H1 (cell line): ENCODE data around the gene KRT72. TPM values are rescaled to one million over a fixed set of nuclear protein-coding genes. Genes with fewer than 3 reads are reported as not detected.

Experiments used
- CTCF ChIA-PET: fragments of 300-600 bp; sonication (Branson Sonifier 250); formaldehyde crosslinking; loops from one replicate; lab custom pipeline; 2021; ENCODE audit not compliant: partially characterized antibody; lab: Charles Lee
- POLR2A ChIA-PET: fragments of 300-600 bp; sonication (Branson Sonifier 250); formaldehyde crosslinking; loops from one replicate; lab custom pipeline; 2021; ENCODE audit warnings: inconsistent platforms; ENCODE audit not compliant: partially characterized antibody; lab: Charles Lee
- DNase-seq, 2 experiments: peaks; one replicate each; pipeline versions ENCODE4 v3.0.0 to v3.0.0-alpha.2; 2010 to 2022; ENCODE audit warnings: low spot score in 2 of 2, low read depth in 1 of 2, mixed read lengths in 1 of 2
- FAIRE-seq: peaks from 2 replicates; lab custom pipeline; 2011; peaks lifted over from hg19 to GRCh38; lab: Jason Lieb, UNC
- H2AFZ ChIP-seq: 2 replicates; pipeline ENCODE4 v1.8.1; 2012; ENCODE audit warnings: low read length, inconsistent platforms
- H2AK5ac ChIP-seq: 2 replicates; pipeline ENCODE4 v1.6.1; 2013; ENCODE audit warnings: low read depth, low read length
- H2BK120ac ChIP-seq: replicated peaks from 2 replicates; pipeline ENCODE3; 2013; ENCODE audit warnings: low read depth, low read length, inconsistent platforms
- H2BK12ac ChIP-seq: 2 replicates; pipeline ENCODE4 v1.6.1; 2013; ENCODE audit warnings: low read depth, low read length
- H2BK15ac ChIP-seq: 2 replicates; pipeline ENCODE4 v1.6.1; 2013; ENCODE audit warnings: low read length
- H2BK20ac ChIP-seq: 2 replicates; pipeline ENCODE4 v1.6.1; 2013; ENCODE audit warnings: low read length
- H2BK5ac ChIP-seq: 2 replicates; pipeline ENCODE4 v1.6.1; 2013; ENCODE audit warnings: low read depth, low read length
- H3K14ac ChIP-seq: 2 replicates; pipeline ENCODE4 v1.6.1; 2013; ENCODE audit warnings: inconsistent platforms; ENCODE audit not compliant: insufficient read length
- H3K18ac ChIP-seq: 2 replicates; pipeline ENCODE4 v1.6.1; 2013; ENCODE audit warnings: low read length; ENCODE audit errors: extremely low read depth
- H3K23ac ChIP-seq: 2 replicates; pipeline ENCODE4 v1.6.1; 2013; ENCODE audit warnings: inconsistent platforms; ENCODE audit not compliant: insufficient read length
- H3K23me2 ChIP-seq: 2 replicates; pipeline ENCODE4 v1.6.1; 2013; ENCODE audit warnings: low read depth, low read length
- H3K27ac ChIP-seq: 2 replicates; pipeline ENCODE4 v1.6.1; 2011; ENCODE audit warnings: low read depth, low read length, inconsistent platforms
- H3K27me3 ChIP-seq, 4 experiments: replicated peaks in 1 of 4; 1 replicate in 1 of 4; 2 replicates in 3 of 4; pipeline versions ENCODE4 v1.6.1 to v1.8.1; 2011 to 2013; ENCODE audit warnings: low read length in 3 of 4, mild to moderate bottlenecking in 3 of 4, inconsistent platforms in 2 of 4, mixed read lengths in 2 of 4, moderate library complexity in 1 of 4; ENCODE audit not compliant: control insufficient read depth in 3 of 4, insufficient read depth in 3 of 4; ENCODE audit errors: extremely low read depth in 1 of 4
- H3K36me3 ChIP-seq, 4 experiments: 2 replicates each; pipeline versions ENCODE4 v1.6.1 to v1.8.1; 2011 to 2013; ENCODE audit warnings: mild to moderate bottlenecking in 4 of 4, low read length in 3 of 4, moderate library complexity in 2 of 4, control low read depth in 1 of 4, inconsistent platforms in 1 of 4; ENCODE audit not compliant: insufficient read depth in 4 of 4, control insufficient read depth in 2 of 4
- H3K4ac ChIP-seq: replicated peaks from 2 replicates; pipeline ENCODE3; 2013; ENCODE audit warnings: low read length, low read depth, mixed read lengths, inconsistent platforms; ENCODE audit not compliant: insufficient read length
- H3K4me1 ChIP-seq, 4 experiments: replicated peaks in 1 of 4; 1 replicate in 1 of 4; 2 replicates in 3 of 4; pipeline versions ENCODE4 v1.6.1 to v1.8.1; 2011 to 2013; ENCODE audit warnings: low read length in 3 of 4, inconsistent platforms in 2 of 4, mixed read lengths in 1 of 4; ENCODE audit not compliant: insufficient read depth in 4 of 4, control insufficient read depth in 3 of 4
- H3K4me2 ChIP-seq, 2 experiments: 2 replicates each; pipeline versions ENCODE4 v1.6.1 to v1.8.1; 2011 to 2013; ENCODE audit warnings: low read depth in 2 of 2, low read length in 2 of 2, control low read depth in 1 of 2, inconsistent platforms in 1 of 2, mild to moderate bottlenecking in 1 of 2; ENCODE audit not compliant: insufficient read depth in 1 of 2
- H3K4me3 ChIP-seq, 4 experiments: fragments of 200-600, 300-600 bp in 1 of 4; sonication (generic), shearing (Covaris generic), sonication (Bioruptor Twin) in 1 of 4; 2 replicates each; pipeline versions ENCODE4 v1.5.1 to v1.8.1; 2011 to 2016; ENCODE audit warnings: low read length in 4 of 4, low read depth in 3 of 4, control low read depth in 2 of 4, inconsistent platforms in 2 of 4, mild to moderate bottlenecking in 2 of 4, mixed read lengths in 1 of 4, moderate library complexity in 1 of 4; ENCODE audit not compliant: insufficient read depth in 2 of 4; ENCODE audit errors: extremely low read depth in 1 of 4
- H3K56ac ChIP-seq: replicated peaks from 2 replicates; pipeline ENCODE3; 2013; ENCODE audit warnings: low read depth, mild to moderate bottlenecking, mixed read lengths, low read length, inconsistent platforms; ENCODE audit not compliant: insufficient read length
- H3K79me1 ChIP-seq: 2 replicates; pipeline ENCODE4 v1.6.1; 2013; ENCODE audit warnings: low read depth, low read length, control low read depth
- H3K79me2 ChIP-seq, 2 experiments: 2 replicates each; pipeline versions ENCODE4 v1.6.1 to v1.8.1; 2012 to 2013; ENCODE audit warnings: low read length in 2 of 2, mild to moderate bottlenecking in 2 of 2, inconsistent platforms in 1 of 2; ENCODE audit not compliant: insufficient read depth in 2 of 2, control insufficient read depth in 1 of 2
- H3K9ac ChIP-seq, 4 experiments: replicated peaks in 1 of 4; 1 replicate in 1 of 4; 2 replicates in 3 of 4; pipeline versions ENCODE4 v1.6.1 to v1.8.1; 2011 to 2013; ENCODE audit warnings: low read depth in 3 of 4, low read length in 3 of 4, control low read depth in 2 of 4, mild to moderate bottlenecking in 2 of 4, moderate library complexity in 2 of 4, inconsistent platforms in 1 of 4; ENCODE audit errors: extremely low read depth in 1 of 4
- H3K9me3 ChIP-seq, 2 experiments: 2 replicates each; pipeline versions ENCODE4 v1.6.1 to v1.8.1; 2012 to 2013; ENCODE audit warnings: mild to moderate bottlenecking in 2 of 2, moderate library complexity in 2 of 2, control low read depth in 1 of 2, inconsistent platforms in 1 of 2, low read depth in 1 of 2, low read length in 1 of 2, mixed read lengths in 1 of 2; ENCODE audit not compliant: insufficient read depth in 2 of 2
- H4K20me1 ChIP-seq, 2 experiments: replicated peaks in 1 of 2; 2 replicates each; pipeline versions ENCODE3 to v1.8.1; 2011 to 2013; ENCODE audit warnings: inconsistent platforms in 2 of 2, low read length in 2 of 2, mild to moderate bottlenecking in 1 of 2; ENCODE audit not compliant: insufficient read depth in 2 of 2, control insufficient read depth in 1 of 2
- H4K5ac ChIP-seq: 2 replicates; pipeline ENCODE4 v1.6.1; 2013; ENCODE audit warnings: low read length, low read depth, mixed read lengths, inconsistent platforms; ENCODE audit not compliant: insufficient read length
- H4K8ac ChIP-seq: 2 replicates; pipeline ENCODE4 v1.8.0; 2013; ENCODE audit warnings: mild to moderate bottlenecking, moderate library complexity, low read length, inconsistent platforms; ENCODE audit not compliant: insufficient read depth; ENCODE audit errors: extremely low read depth
- H4K91ac ChIP-seq: replicated peaks from 2 replicates; pipeline ENCODE3; 2013; ENCODE audit warnings: low read length, mixed read lengths, inconsistent platforms; ENCODE audit not compliant: insufficient read length
- ATF3 ChIP-seq: IDR thresholded peaks from 2 replicates; pipeline ENCODE4 v1.6.1; 2011; ENCODE audit warnings: low read depth, mild to moderate bottlenecking, low read length; ENCODE audit not compliant: insufficient read depth
- CBX8 ChIP-seq: fragments of 300-800, 300-1000 bp; sonication (generic); IDR thresholded peaks from 2 replicates; pipeline ENCODE4 v1.7.1; 2016; ENCODE audit warnings: low read depth, low read length, borderline replicate concordance
- CEBPB ChIP-seq: IDR thresholded peaks from 2 replicates; pipeline ENCODE4 v1.6.1; 2012; ENCODE audit warnings: low read depth, low read length
- CTCF ChIP-seq, 3 experiments: IDR thresholded peaks; 1 replicate in 2 of 3; 2 replicates in 1 of 3; pipeline versions ENCODE4 v1.5.1 to v1.6.1; 2011; ENCODE audit warnings: low read length in 3 of 3, mild to moderate bottlenecking in 3 of 3, inconsistent platforms in 2 of 3, low read depth in 1 of 3, moderate library complexity in 1 of 3; ENCODE audit not compliant: insufficient read depth in 1 of 3; ENCODE audit errors: control extremely low read depth in 1 of 3
- EGR1 ChIP-seq: IDR thresholded peaks from 2 replicates; pipeline ENCODE4 v1.6.1; 2011; ENCODE audit warnings: low read depth, low read length, borderline replicate concordance
- JUND ChIP-seq: IDR thresholded peaks from 2 replicates; pipeline ENCODE4 v1.6.1; 2011; ENCODE audit warnings: mild to moderate bottlenecking, improper control_type of control experiment, low read length
- MAX ChIP-seq: IDR thresholded peaks from 2 replicates; pipeline ENCODE4 v1.6.1; 2012; ENCODE audit warnings: inconsistent platforms
- POLR2A ChIP-seq, 2 experiments: IDR thresholded peaks; 1 replicate in 1 of 2; 2 replicates in 1 of 2; pipeline ENCODE4 v1.6.1; 2011; ENCODE audit warnings: low read depth in 2 of 2, low read length in 2 of 2, mild to moderate bottlenecking in 2 of 2; ENCODE audit errors: control extremely low read depth in 1 of 2
- POLR2AphosphoS5 ChIP-seq: IDR thresholded peaks from 2 replicates; pipeline ENCODE4 v1.6.1; 2011; ENCODE audit warnings: low read depth, low read length
- SIRT6 ChIP-seq: IDR thresholded peaks from one replicate; pipeline ENCODE4 v1.7.1; 2012; ENCODE audit warnings: low read length, inconsistent platforms
- WGBS, 2 experiments: shearing (Covaris generic) in 1 of 2; methylation state at CpG; one replicate each; pipeline versions ENCODE4 v1.1.6 to v1.1.7; 2013 to 2015; ENCODE audit warnings: low lambda C conversion rate in 2 of 2, mixed read lengths in 2 of 2, inconsistent platforms in 1 of 2, low coverage in 1 of 2, missing lambda C conversion rate in 1 of 2; ENCODE audit not compliant: insufficient replicate concordance in 2 of 2, insufficient coverage in 1 of 2, insufficient read length in 1 of 2; ENCODE audit errors: extremely low coverage in 1 of 2, missing lambda C conversion rate in 1 of 2; 5-methylcytosine and 5-hydroxymethylcytosine counted together
- polyA plus RNA-seq, 7 experiments: library from polyadenylated mRNA; depleted of rRNA in 3 of 7; stranded (reverse) in 5 of 7; unstranded in 2 of 7; fragments of >200 nt in 5 of 7; fragments of 200-250 nt in 2 of 7; gene quantifications; 1 replicate in 5 of 7; 2 replicates in 1 of 7; 4 replicates in 1 of 7; pipeline versions ENCODE4 v1.2.1 to v1.2.3, GENCODE V29; 2011 to 2013; ENCODE audit warnings: missing spikeins in 2 of 7, mixed read lengths in 2 of 7
- total RNA-seq: library from RNA; stranded (reverse); fragmentation: NEBNext Ultra II Directional; extraction: Animal tissue kit (Norgen Biotek cat#: 25700); gene quantifications from 2 replicates; pipeline ENCODE4 v1.2.1, GENCODE V29; 2021

Gene KRT72
- total and polyA plus RNA-seq, 2 of the 8 experiments (the other 6 are each of a cell fraction or from before 2014, with no cell fraction given) = not detected

- POLR2A ChIA-PET = no interaction called here
- H2AFZ ChIP-seq = 0 out of 2 replicates have a peak overlapping the region, but pooled peaks have one; percentile 24
- H3K36me3 ChIP-seq = no peaks in the 10 kb centered on the region
- H2BK15ac ChIP-seq = no peak overlapping the region
- H3K23ac ChIP-seq = no peak overlapping the region
- no peaks in the 10 kb centered on the region for H3K23me2 ChIP-seq
- H3K27ac ChIP-seq = no peak overlapping the region
- no peak overlapping the region for H3K14ac ChIP-seq
- no peak overlapping the region for H3K56ac ChIP-seq
- H3K4ac ChIP-seq = no peak overlapping the region
- no peak overlapping the region for H3K18ac ChIP-seq
- no peak overlapping the region for H2BK120ac ChIP-seq
- 84% methylated on average over 2 of the region's 2 CpGs; no CpG with 5 or more reads in 1 of the 2 experiments for WGBS, 2 experiments
- H4K20me1 ChIP-seq = no peaks in the 10 kb centered on the region
- no peak overlapping the region for H2BK20ac ChIP-seq
- no peaks in the 10 kb centered on the region for H3K9me3 ChIP-seq
- H3K4me1 ChIP-seq = no peaks in the 10 kb centered on the region
- CTCF ChIA-PET = interaction anchor here (1.3 to 1.6 kb wide), 4 partner anchors 22 to 237 kb away, joined by 3 to 6 read pairs (median 3); no protein-coding TSS in a partner anchor
- no peak overlapping the region for H3K4me3 ChIP-seq
- H2AK5ac ChIP-seq = no peak overlapping the region
- no peaks in the 10 kb centered on the region; the same call in 1 of the 2 replicates for H3K79me1 ChIP-seq
- H2BK12ac ChIP-seq = no peak overlapping the region
- no peak overlapping the region for H4K5ac ChIP-seq
- no peaks in the 10 kb centered on the region for H3K79me2 ChIP-seq
- no peaks in the 10 kb centered on the region; a peak in 2 of 7 replicates for H3K27me3 ChIP-seq
- no peak overlapping the region for H4K91ac ChIP-seq
- no peak overlapping the region for H4K8ac ChIP-seq
- FAIRE-seq = no peak
- no peak overlapping the region for H3K4me2 ChIP-seq
- H3K9ac ChIP-seq = no peak overlapping the region
- peak in 1 of 2 experiments; percentile 30 for DNase-seq
- H2BK5ac ChIP-seq = no peak overlapping the region
- TF ChIP-seq POLR2A (IDR thresholded peaks at IDR 0.05; ENCODE audit: control extremely low read depth in 1 of 2, low read depth in 2 of 2, low read length in 2 of 2) (no peak), CBX8 (no peak), POLR2AphosphoS5 (no peak), CTCF (IDR thresholded peaks at IDR 0.05; ENCODE audit: control extremely low read depth in 1 of 3, insufficient read depth in 1 of 3, low read depth in 1 of 3, low read length in 3 of 3) (no peak), SIRT6 (no peak), ATF3 (no peak), EGR1 (no peak), MAX (no peak), CEBPB (no peak), JUND (no peak)
Observed at GRCh38 chr12:52627395-52628110, 26.3 kb upstream of the KRT72 start.
